ENCODE measurements around the gene GABRB3.

The GABRB3 gene

DNA sequence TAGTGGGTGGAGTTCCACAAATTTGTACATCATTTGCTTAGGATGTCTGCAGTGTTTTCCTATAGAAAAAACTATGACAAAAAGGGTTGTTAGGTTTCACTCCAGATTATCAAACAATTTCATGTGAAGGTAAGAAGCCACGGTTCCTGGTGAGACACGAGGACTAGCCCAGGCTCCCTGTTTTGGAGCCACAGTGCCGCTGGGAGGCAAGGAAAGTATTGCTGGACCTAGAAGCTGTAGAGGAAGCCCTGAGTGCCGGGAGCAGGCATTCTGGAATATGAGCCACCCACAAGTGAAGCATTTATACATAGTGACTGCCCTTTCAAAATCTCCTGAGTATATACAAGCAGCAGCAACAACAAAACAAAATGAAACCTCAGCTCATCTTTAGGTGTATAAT lies 142.0 kb downstream of the GABRB3 start:
- DNase-seq (ENCODE audit: low read depth in 2 of 2), result no peak

DNA sequence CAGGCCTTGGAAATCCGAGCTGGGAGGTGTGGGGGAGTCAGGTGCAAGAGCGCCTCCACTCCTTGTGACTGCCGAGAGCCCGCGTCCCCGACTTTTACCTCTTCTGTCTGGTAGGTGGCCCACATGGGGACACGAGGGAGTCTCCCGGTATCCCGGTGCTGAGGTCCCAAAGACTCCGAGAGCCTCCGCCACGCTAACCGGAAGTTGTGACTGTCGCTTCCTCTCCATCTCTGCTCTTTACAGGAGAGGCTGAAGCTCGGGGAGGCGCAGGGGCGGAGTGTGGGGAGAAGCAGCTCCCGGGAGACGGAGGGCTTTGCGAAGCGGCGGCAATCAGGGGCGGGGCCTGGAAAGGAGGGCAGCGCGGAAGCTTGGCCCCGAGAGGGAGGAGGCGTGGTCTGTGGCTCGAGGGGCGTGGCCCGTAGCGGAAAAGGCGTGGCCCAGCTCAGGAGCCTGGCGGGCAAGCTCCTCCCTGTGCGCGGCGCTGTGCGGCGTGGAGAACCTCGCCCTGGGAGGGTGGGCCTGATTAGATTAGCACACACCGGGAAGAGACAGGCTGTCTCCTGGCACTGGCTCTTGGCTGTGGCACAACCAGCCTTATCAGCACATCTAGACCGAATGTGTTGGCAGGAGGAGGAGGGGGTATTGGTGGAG lies 143.9 kb downstream of the GABRB3 start:
- DNase-seq (ENCODE audit: low read depth in 2 of 2), result no peak

DNA sequence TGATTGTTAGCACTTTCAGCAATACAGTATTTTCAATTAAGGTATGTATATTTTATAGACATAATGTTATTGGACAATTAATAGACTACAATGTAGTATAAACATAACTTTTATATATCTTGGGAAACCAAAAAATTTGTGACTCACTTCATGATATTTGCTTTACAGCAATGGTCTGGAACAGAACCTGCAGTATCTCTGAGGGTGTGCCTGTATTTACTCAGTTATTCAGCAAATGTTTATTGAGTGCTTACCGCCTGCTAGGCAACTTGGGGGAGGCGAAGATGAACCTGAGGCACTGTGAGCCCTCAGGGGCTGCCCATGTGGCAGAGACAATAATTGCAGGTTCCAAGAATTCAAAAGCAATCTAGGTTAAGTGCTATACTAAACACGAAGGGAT lies 144.8 kb downstream of the GABRB3 start:
- no peak for DNase-seq (ENCODE audit: low read depth in 2 of 2)

DNA sequence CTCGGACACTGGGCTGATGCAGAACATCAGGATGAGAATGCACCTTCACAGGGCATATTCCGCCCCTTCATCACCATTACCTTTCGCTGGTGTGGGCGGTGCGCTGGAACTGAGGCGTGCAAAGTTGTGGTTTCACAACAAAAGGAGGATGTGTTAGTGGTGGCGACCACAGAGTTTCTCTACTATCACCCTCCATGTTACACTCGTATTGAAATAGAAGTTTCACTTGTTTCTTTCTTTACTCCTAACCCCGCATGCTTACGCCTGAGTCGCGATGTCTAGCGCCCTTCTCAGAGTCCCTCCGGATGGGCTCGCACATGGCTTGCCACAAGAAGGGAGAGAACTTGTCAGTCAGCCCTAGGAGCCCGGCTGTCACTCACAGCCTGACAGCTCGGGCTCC lies 148.7 kb downstream of the GABRB3 start:
- no peak for DNase-seq (ENCODE audit: low read depth in 2 of 2)

DNA sequence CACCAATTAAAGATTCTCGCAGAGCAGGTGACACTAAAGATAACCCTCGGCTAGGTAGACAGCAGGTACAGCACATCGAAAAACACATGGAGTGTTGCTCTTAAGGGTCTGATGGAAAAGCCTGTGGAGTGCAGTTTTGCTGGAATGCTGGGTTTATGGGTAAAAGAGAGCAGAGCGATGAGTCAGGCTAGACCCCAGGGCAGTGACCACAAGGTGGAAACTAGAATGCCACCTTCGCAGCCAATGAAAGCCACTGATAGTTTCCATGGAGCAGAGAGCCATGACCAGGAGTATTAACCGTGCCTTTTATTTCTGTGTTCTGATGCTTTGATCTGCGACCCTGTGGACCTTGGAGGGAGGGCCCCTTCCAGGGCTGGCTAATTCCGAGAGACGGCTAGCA lies 149.8 kb downstream of the GABRB3 start:
- no peak for DNase-seq (ENCODE audit: low read depth in 2 of 2)

DNA sequence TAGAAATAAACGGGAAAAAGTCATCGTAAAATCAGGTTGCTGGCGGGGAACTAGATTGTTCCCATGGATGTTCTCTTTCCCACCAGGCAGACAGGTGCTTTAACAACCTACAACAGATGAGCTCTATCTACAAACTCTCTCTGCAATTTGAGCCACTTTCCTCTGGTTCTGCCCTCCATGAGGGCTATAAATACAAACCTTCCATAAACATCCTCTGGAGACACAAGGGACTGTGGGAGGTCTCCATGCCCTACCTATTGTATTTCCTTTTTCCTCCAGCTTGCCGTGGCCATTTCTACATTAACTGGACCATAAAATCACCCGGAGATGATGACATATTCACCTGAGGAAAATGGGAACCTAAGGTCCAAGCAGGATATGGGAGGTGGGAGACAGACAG lies 151.1 kb downstream of the GABRB3 start:
- no peak for DNase-seq (ENCODE audit: low read depth in 2 of 2)

DNA sequence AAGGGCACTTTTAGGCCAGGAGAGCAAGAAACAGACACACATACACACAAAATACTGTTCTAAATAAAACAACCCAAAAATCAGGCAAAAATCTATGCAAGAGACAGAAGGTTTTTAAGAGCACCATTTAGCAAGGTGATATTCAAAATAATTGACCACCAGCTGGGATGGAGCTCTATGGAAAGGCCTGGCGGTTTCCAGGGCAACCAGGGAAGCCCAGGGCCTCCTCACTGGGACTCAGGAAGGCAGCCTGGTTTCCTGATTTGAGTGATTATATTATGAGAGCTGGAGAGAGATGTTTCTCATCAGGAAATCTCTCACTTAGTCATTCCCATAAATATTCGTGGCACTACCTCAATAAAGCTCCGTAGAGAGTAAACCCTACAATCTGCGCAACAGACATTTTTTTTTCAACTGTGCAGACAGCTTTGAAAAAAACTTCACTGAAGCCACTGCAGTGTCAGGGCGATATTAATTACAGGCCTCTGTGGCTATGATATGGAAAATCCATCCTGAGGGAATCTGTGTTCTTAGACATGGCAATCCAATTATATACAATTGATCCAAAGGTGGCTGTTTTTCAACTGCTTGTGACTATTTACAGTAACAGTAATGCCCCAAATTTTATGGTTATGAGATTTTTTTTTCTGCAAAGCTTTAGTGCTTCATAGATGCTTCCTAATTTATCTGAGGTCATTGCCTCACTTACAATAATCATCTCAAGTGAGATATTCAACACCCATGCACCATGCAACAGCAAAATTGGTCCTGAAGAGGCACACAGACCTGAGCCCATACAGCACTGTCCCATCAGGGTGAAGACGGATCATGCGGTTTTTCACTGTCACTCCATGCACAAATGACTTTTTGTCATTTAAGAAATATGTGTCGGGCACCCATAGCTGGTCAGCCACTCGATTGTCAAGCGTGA lies 152.1 kb downstream of the GABRB3 start:
- DNase-seq (ENCODE audit: low read depth in 2 of 2), result no peak

DNA sequence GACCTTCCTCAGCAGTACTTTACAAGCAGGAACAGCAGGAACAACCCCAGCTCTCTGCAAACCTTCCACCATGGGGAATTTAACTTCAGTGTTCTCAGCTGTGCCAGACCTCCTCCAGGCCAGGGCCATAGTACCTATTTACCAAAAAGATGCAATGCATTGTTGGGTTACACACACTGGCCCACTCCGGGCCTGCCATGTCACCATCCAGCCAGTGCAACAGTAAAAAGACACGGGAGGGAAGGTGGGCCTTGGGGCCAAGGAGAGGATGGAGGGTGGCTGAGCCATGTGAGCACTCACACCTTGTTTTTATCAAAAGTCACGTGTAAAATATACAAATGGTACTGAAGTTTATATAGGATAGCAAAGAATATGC lies 157.0 kb downstream of the GABRB3 start:
- DNase-seq (ENCODE audit: low read depth in 2 of 2), result no peak

DNA sequence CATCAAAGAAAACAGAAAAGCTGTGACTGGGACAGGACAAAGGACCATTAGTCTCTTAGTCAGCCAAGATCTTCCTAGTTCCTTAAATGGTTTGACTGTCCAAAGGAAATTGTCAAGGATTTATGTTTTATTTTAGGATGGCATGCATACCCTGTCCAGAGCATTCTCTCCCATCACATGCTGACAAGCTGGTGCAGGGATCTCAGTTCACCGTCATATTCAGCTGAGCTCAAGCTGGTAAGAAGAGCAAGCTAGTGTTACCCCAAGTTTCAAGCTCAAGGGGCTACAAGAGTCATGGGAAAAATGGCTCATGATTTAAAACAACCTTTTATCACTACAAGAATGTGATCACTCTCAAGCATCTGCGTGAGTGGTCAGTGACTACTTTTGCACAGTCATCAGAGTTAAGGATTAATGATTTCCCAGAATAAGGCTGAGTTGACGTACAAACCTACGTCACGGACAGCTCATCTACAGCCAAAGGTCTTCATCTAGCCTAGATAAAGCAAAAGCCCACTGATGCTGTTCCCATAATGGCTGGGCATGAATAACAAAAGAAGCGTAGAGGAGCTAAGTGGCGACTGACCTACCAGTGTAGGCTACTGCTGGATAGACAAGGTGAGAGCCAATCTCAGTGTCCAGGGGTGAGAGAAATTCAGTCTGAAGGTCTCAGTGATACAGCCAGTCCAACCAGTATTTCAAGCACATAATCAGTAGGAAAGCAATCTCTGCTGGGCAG lies 157.5 kb downstream of the GABRB3 start:
- DNase-seq (ENCODE audit: low read depth in 2 of 2), result no peak

DNA sequence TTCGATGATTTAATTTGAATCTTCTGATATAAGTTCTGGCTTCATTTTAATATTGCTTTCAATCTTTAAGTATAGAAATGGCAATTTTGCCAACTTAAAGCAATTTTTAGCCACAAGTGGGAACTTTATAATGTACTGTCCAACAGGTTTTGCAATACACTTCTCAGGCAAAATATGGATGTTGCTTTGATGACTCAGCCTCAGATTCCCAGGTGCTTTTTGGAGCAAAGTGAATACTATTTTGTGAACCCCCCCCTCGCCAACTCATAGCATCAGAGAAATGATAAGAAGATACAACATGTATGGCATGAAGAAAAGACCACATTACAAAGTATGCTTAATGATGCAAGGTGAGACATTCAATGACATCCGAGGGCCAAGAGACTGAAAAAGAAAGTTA lies 158.1 kb downstream of the GABRB3 start:
- no peak for DNase-seq (ENCODE audit: low read depth in 2 of 2)

DNA sequence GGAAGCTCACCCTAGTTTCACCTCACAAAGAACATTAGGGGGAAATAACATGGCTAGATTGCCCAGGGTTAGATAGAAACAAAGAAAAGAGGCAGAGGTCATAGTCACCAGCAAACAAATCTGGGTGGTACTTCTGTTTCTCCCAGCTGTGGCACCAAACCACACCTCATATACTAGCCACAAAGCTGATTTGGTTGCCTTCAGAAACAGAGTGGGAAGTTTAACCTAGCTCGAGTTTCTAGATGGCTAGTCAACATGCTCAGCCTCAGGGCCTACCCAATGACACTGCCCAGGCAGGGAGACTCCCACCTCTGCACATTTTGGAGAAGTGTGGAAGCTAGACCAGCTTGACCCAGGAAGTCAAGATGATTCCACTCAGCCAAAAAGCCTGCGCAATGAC lies 174.2 kb downstream of the GABRB3 start:
- DNase-seq (ENCODE audit: low read depth in 2 of 2), result no peak

DNA sequence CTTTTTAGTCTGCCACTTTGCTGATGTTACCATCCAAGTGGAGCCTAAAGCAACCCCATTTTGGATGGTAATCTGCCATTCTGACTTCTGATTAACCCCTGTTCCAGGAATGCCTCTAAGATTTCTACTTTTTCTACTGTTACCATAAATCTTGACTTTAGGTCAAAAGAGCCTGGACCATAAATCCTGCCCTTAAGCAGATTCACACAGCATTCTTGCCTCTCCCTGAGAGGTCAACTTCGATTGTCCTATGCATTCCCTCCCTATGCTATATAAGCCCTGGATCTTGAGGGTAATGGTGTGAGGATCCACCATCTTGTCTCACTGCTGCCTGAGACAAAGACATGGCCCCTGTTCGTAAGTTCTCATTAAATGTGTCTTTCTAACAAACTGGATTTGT lies 177.3 kb downstream of the GABRB3 start:
- DNase-seq (ENCODE audit: low read depth in 2 of 2), result no peak

DNA sequence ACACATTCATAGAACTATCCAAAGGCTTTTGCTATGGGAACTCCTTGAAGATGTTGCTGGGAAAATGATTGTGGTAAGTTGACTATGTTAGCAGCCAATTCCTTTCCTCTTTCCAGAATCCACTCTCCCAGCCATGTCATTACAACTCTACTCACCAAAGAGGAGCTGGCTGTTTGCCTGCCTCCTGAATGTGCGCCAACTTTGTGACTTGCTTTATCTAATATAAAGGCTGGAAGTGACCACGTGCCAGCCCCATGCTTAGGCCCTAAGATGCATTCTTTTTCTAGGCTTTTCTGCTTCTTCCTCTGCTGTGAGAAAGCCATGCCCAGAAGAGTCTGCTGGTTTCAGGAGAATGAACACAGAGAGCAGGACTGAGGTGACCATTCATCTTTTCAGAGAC lies 182.2 kb downstream of the GABRB3 start:
- no peak for DNase-seq (ENCODE audit: low read depth in 2 of 2)

DNA sequence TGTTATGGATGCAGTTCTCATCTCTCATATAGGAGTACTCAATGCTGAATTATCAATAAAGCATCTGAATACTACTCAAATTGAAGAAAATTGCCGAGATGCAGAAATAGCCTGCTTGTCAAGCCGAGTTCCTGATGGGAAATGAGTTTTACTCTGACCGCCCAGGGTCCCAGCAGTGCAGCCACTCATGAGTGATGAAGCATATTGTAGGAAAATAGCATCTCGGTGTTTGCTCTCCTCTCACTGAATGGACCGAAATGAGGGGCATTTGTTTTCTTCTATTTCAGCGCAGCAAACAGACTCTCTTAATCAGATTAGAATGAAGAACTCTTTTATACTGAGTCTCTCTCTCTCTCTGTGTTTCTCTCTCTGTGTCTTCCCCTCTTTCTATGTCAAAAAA lies 190.0 kb downstream of the GABRB3 start:
- no peak for DNase-seq (ENCODE audit: low read depth in 2 of 2)

DNA sequence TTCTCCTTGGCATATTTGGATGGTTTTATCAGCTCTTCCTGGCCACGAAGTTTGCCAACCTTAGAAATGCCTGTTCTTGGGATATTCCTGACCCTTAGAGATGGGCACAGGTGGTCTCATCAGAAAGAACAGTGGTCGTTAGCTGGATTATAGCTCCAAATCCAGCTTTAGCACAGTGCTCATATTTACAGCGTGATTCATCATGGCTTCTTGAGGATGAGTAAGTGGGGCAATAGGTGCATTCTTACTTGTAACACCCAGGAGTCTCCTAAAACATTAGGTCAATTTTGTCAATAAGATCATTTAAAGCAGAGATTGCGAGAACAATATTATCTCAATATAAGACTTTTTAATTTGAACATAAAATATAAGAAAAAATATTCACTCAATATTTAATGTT lies 191.9 kb downstream of the GABRB3 start:
- DNase-seq (ENCODE audit: low read depth in 2 of 2), result no peak

DNA sequence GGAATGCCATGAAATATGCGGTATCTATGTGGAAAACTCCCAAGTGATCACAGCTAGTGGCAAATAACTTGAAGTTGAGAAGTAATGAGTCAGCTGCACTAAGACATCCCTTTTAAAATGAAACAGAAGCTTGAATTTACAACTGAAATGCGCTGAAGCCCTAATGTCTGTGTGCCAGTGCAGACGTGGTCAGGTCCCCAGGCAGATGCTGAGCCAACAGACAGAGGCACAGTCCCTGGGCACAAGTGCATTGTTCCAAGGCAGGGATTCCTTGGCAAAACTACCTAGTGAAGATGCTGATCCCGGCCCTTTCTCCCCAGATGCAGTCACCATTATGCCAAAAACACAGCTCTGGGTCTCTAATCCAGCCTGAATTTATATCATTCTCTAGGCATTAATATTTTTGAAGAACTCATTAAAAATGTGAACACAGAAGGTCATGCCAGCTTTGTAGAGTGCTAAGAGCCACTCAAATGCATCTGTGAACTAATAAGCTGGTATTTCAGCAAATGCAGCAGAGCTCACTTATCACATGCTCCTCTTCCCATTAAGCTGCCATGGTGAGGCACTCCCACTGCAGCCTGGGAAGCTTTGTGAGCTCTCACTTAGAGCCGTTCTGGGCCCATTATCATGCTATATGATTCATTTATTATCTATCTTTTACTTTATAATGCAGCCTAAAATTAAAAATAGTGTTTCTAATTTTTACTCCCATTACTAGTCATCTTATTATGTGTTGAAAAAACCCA lies 200.1 kb downstream of the GABRB3 start:
- no peak for DNase-seq (ENCODE audit: low read depth in 2 of 2)

DNA sequence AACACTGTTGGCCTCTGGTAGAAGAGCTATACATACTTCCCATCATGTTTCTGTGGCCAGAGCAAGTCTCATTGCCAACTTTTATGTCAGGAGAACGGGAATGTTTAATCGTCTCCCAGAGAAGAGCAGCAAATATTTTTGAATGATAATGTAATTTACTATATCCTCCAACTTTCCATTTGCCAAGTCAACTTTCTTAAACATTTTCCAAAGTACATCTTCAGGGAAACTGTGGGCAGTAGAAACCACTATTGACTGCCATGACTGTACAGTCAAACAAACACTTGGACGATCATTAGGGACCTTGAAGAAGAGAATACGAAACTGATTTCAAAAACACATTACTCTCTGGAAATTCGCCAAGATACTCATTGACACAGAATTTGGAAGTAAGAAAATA lies 201.5 kb downstream of the GABRB3 start:
- DNase-seq (ENCODE audit: low read depth in 2 of 2), result no peak

DNA sequence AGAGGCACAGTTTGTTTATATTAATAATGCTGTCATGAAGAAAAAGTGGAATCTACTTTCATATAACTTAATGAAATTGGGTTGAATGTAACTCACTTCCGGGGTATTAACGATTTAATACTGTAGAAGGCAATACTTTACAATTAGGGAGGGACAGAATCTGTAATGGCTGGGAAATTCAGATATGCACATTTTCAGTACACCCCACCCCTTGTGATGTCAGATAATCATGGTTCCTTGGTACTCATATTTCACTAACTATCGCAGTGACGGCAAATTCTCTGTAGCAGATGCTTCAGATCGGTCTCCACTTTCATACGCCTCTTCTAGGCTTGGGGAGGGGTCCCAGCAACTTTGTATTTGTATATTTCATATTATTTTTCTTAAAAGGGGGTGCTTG lies 207.3 kb downstream of the GABRB3 start:
- DNase-seq (ENCODE audit: low read depth in 2 of 2), result no peak

DNA sequence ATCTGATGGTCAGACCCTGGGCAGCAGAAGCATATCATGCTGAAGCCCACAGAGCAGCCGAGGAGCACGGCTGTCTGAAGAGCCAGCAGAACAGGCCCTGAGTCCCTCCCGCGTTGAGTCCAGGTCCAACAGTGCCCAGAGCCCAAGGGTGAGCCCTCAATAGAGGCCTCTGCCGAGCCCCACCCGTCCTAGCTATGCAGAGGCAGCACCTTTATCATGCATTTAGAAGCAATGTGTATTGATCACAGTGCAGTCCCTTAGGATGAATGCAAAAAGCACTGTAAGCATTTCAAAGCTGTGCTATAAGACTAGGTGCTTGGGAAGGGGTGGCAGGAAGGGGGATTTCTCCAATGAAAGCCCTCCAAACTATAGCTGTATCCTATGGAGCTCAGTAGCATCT lies 208.5 kb downstream of the GABRB3 start:
- no peak for DNase-seq (ENCODE audit: low read depth in 2 of 2)

DNA sequence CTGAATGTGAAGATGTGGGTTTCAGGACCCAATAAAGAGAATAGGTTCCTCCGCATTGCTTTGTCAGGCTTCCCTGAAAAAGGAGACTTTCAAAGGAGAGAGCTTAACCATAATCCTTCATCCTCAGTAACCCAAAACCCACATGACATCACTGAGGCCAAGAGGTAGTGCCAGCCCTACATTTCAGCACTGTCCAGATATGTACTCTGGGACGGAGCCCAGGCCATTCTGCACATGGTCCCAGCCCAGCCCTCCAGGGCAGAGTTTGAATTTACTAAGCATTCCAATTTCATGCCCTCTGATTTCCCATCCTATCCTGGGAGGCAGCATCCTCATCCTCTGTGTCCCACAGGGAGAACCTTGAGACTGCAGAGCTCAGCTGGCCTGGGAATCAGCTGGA lies 210.5 kb downstream of the GABRB3 start:
- no peak for DNase-seq (ENCODE audit: low read depth in 2 of 2)

DNA sequence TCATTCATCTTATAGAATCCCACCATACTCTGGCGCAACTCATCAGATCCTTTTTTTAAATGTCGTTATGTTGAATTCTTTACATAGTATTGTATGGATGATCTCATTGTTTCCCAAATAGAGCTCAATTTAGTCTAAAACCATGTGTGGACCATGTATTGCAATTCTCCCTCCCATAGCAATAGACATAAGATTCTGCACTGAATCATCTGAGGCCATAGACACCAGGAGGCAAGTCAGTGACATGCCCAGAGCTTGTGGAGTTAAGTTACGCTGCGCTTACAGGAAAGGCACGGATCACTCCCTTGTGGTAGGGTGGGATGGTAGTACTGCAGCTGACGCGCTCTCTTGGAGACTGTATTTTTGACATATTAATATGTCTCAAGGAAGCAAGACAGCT lies 211.0 kb downstream of the GABRB3 start:
- no peak for DNase-seq (ENCODE audit: low read depth in 2 of 2)

DNA sequence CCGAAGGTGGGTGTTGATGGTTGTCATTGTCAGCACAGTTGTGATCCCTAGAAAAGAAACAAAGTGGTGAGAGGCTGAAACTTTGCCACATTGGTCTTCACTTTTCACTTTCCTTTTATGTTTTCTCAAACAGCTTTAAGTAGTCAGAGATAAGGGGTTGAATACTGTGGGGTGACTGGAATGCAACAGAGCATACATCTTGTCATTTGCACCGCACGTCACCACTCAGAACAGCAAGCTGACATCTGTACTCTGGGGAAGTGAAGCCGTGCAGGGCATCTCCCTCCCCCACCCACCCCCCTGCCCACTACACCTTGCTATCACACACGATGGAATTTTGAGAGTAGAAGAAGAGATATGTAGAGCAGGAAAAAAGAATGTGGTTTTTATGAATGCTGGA lies 211.7 kb downstream of the GABRB3 start:
- no peak for DNase-seq (ENCODE audit: low read depth in 2 of 2)

Data from stimulated activated CD8-positive, alpha-beta memory T cell treated with anti-CD3 and anti-CD28 coated beads, Interleukin-15, amount 100 ng/mL, for 48 hours (primary cell).